ENCODE measurements around the gene SLC9A3.
"Not testable (repeated sequence)": the region's sequence is repeated elsewhere in the genome, so short reads cannot be mapped to it uniquely, and the experiment has no call there.

The SLC9A3 gene

GRCh38 chr5:524234-524972 lies at the start of gene SLC9A3:
Gene SLC9A3 (minus strand): TSS chr5:524449.
- no peak for FAIRE-seq

DNA sequence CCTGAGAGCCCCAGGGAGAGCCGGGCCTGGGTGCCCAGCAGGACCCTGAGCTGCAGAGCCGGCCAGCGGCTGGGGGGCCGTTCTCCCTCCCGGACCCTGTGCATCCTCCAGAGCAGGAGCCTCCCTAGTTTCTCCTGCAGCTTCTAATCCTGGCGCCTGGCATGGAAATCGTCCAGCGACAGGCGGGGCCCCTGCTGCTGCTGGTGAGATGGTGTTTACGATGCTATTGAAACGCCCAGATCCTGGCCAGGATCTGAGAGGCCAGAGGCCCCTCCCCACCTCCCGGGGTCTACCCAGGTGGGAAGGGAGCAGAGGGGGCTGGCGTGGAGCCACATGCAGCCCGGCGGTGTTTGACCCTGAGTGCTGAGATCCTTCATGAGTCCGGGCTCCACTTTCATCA lies 49.7 kb upstream of the SLC9A3 start:
- FAIRE-seq, result no peak

- FAIRE-seq, result no peak
Observed at GRCh38 chr5:573206-573605, 49.0 kb upstream of the SLC9A3 start.

GRCh38 chr5:572398-573019 lies 48.3 kb upstream of the SLC9A3 start:
- no peak for FAIRE-seq

- FAIRE-seq, result no peak
Observed at GRCh38 chr5:571791-572190, 47.5 kb upstream of the SLC9A3 start.

DNA sequence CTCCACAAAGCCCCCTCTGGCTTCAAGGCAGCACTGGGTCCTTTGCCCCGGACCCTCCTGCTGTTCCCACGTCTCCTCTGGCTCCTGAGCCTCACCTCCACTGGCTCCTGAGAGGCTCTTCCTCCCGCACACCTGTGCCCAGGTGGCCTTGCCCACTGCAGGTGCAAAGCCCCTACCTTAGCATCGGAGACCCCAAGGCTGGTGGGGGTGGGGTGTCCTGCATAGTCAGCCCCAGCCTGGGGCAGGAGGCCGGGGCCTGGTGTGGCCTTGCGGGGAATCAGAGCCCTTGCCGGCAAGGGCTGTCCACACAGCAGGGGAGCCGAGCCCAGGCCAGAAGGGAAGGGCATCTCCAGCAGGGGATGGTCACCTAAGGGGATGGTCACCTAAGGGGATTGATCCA lies 46.6 kb upstream of the SLC9A3 start:
- FAIRE-seq, result no peak

GRCh38 chr5:570446-570845 lies 46.2 kb upstream of the SLC9A3 start:
- FAIRE-seq, result no peak

- FAIRE-seq, result no peak
Observed at GRCh38 chr5:569868-570361, 45.7 kb upstream of the SLC9A3 start.

GRCh38 chr5:569358-569867 lies 45.2 kb upstream of the SLC9A3 start:
- FAIRE-seq, result no peak

GRCh38 chr5:568809-569208 lies 44.6 kb upstream of the SLC9A3 start:
- no peak for FAIRE-seq

DNA sequence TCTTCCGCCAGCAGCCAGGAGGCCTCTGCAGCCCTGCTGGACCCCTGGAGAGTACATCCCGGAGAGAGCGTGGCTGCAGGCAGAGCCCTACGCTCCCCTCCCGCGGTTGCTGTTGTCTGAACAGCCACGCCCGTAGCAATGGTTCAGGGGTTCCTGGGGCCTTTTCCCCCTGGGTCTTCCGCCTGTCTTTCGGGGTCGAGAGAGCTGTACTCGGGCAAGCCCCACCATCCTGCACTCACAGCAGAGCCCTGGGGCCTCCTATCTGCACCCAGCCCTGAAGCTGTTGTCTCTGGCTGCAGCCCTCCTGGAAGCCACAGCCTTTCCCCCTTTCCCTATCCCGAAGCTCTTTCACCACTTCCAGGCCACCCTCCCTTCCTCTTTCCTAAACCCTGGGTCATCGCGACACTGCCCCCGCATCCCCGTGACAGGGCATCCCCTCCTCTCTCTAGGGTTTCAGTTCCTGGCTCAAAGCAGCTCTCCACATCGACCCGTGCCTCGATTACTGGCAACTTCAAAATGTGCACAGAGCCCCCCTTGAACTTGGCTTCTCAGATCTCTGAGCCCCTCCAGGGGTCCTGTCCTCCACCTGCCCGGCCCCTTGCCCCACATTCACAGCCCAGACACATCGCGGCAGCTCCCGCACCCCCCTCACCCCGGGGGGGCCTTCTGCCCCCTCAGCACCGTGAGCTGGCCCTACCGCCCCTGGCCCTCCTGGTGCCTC lies 44.0 kb upstream of the SLC9A3 start:
- FAIRE-seq, result no peak

- FAIRE-seq, result no peak
Observed at GRCh38 chr5:567664-568060, 43.4 kb upstream of the SLC9A3 start.

- no peak for FAIRE-seq
Observed at GRCh38 chr5:566636-567309, 42.5 kb upstream of the SLC9A3 start.

GRCh38 chr5:565782-566440 lies 41.7 kb upstream of the SLC9A3 start:
- no peak for FAIRE-seq

GRCh38 chr5:561408-561807 lies 37.2 kb upstream of the SLC9A3 start:
- FAIRE-seq, result no peak

GRCh38 chr5:560792-561166 lies 36.5 kb upstream of the SLC9A3 start:
- FAIRE-seq, result no peak

GRCh38 chr5:558871-559503 lies 34.7 kb upstream of the SLC9A3 start:
- no peak for FAIRE-seq

DNA sequence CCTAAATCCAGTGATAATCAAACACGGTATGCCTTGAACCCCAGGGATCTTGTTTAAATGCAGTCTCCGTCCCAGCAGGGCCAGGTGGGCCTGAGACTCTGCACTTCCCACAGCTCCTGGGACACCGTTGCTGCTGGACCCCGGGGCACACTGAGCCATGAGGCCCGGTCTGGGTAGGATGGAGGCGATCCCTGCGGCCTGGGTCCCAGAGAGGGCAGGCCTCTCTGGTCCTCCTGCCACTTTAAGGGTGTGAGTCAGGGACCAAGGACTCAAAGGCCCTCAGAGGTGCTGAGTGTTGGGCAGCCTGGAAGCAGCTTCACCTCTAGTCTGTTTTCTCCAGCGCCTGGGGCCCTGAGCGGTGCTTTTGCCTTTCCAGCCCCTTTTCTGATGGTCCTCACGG lies 34.1 kb upstream of the SLC9A3 start:
- no peak for FAIRE-seq

DNA sequence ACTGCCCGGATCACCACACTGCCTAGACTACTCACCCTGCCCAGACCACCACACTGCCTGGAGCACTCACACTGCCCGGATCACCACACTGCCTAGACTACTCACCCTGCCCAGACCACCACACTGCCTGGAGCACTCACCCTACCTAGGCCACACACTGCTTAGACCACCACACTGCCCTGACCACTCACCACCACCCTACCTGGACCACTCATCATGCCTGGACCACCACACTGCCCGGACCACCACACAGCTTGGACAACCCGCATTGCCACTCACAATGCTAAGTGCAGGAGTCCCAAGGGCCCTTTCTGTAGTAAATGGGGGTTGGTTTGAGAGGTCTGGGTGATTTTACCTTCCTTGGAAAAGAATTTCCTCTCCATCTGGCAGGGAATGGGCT lies 33.7 kb upstream of the SLC9A3 start:
- not testable (repeated sequence) for FAIRE-seq

DNA sequence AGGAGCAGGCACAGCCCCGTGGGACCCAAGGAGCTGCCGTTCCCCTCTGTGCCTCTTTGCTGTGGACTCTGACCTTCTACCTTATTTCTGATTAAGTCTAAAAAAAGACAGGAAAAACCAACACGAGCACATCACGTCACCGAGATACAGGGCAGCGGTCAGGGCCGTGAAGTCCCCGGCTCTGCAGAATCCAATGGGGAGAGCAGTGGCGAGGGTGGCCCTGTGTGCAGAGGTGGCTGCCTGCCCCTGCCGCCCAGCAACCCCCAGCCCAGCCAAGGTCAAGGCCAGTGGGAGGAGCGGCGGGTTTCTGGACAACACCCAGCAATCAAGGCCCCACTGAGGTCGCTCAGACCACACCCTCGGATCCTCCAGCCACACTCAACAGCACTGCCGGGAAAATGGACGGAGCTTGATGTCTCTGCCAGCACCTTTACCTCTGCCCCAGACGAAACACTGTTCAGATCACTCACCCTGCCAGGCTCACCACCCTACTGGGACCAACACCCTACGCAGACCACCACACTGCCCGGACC lies 32.7 kb upstream of the SLC9A3 start:
- FAIRE-seq, result no peak

DNA sequence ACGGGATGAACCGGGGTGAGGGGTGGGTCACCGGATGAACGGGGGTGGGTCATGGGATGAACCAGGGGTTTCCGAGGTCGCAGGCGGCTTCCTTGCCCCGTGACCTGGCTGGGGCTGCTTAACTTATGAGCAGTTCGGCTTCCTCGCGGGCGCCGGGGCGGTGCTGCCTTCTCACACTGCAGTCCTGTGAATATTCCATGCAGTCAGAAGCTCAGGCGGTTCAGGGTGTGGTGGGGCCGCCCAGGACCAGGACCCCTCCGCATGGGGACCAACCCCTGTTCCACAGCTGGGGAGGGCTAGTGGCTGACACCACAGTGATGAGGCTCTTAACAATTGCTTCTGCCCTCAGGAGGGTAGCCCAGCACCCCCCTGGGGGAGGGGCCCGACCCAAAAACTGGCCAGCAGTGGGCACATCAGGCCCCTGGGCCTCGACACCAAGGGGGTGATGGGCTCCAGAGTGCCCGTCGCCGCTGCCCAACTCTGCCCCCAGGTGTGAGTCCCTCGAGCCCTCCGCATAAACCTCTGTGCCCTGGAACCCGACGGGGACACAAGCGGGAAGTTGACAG lies 30.9 kb upstream of the SLC9A3 start:
- no peak for FAIRE-seq
